IPS-18a (cell line): ENCODE results near the gene EPC2.

Experiments
- H3K27ac ChIP-seq: one replicate; pipeline ENCODE4 v1.5.1; 2013; ENCODE audit warnings: low read length
- H3K27me3 ChIP-seq: one replicate; pipeline ENCODE4 v1.6.1; 2013; ENCODE audit warnings: mild to moderate bottlenecking, low read length; ENCODE audit not compliant: control insufficient read depth, insufficient read depth
- H3K36me3 ChIP-seq: one replicate; pipeline ENCODE4 v1.6.1; 2013; ENCODE audit warnings: low read depth, low read length; ENCODE audit not compliant: control insufficient read depth
- H3K4me1 ChIP-seq: one replicate; pipeline ENCODE4 v1.6.1; 2013; ENCODE audit warnings: low read depth, low read length; ENCODE audit not compliant: control insufficient read depth
- H3K4me3 ChIP-seq: one replicate; pipeline ENCODE4 v1.5.1; 2013; ENCODE audit warnings: low read length
- H3K9ac ChIP-seq: one replicate; pipeline ENCODE4 v1.6.1; 2013; ENCODE audit warnings: mild to moderate bottlenecking, low read length, moderate library complexity
- H3K9me3 ChIP-seq: one replicate; pipeline ENCODE4 v1.6.1; 2013; ENCODE audit warnings: low read depth, low read length; ENCODE audit not compliant: control insufficient read depth

The EPC2 gene

DNA sequence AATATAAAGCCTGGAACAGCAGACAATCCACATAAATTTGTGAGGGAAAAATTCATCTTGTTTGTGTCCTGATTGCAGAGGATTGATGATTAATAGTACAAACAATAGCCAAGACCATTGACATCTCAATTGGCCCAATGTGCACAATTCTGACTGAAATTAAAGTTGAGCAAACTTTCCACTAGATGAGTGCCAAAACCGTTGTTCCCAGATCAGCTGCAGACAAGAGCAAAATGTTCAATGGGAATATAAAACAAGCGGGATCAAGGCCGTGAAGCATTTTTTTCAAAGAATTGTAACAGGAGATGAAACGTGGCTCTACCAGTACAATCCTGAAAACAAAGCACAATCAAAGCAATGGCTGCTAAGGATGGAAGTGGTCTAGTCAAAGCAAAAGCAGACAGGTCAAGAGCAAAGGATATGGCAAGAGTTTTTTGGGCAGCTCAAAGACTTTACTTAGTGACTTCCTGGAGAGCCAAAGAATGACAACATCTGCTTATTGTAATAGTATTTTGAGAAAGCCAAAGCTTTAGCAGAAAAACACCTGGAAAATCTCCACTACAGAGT lies 174.6 kb downstream of the EPC2 start:
- Histone ChIP-seq H3K27me3 (no peaks in the 10 kb centered on the region), H3K27ac (no peak overlapping the region), H3K4me1 (peaks cover 22% of the 10 kb centered on the region), H3K36me3 (no peaks in the 10 kb centered on the region), H3K4me3 (no peak overlapping the region), H3K9ac (no peak overlapping the region), H3K9me3 (no peaks in the 10 kb centered on the region)

DNA sequence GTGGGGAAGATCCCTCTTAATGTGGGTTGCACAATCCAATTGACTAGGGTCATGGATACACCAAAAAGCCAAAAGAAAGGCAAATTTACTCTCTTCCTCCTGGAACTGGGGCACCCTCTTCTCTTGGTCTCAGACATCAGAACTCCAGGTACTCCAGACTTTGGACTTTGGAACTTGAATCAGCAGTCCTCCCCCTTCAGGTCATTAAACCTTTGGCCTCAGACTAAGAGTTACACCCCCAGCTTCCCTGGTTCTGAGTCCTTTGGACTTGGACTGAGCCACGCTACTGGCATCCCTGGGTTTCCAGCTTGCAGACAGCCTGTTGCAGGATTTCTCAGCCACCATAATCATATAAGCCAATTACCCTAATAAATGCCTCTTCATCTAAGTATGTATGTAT lies 179.6 kb downstream of the EPC2 start:
- Histone ChIP-seq H3K36me3 (no peaks in the 10 kb centered on the region), H3K27ac (no peak overlapping the region), H3K27me3 (no peaks in the 10 kb centered on the region), H3K4me1 (no peaks in the 10 kb centered on the region), H3K9ac (no peak overlapping the region), H3K4me3 (no peak overlapping the region), H3K9me3 (no peaks in the 10 kb centered on the region)

DNA sequence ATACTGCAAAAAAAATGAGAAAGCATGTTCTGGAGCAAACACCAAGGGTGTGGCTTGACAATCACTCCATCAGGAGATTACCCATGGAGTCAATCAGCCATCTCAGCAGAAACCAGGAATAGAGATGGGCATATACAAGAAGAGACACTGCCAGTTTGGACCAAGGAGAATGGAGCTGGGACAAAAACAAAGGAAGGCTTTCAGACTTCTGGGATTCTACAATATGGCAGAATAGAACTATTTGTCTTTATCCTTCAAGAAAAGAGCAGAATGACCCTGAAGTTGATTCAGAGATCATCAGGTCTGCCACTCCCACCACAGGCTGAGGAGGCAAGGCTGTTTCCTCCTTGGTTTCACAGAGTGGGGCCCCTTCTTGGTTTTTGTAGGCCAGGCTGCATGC lies 182.2 kb downstream of the EPC2 start:
- H3K9ac ChIP-seq: no peak overlapping the region
- no peak overlapping the region for H3K27ac ChIP-seq
- no peaks in the 10 kb centered on the region for H3K4me1 ChIP-seq
- H3K9me3 ChIP-seq: no peaks in the 10 kb centered on the region
- no peak overlapping the region for H3K4me3 ChIP-seq
- H3K36me3 ChIP-seq: no peaks in the 10 kb centered on the region
- no peaks in the 10 kb centered on the region for H3K27me3 ChIP-seq

DNA sequence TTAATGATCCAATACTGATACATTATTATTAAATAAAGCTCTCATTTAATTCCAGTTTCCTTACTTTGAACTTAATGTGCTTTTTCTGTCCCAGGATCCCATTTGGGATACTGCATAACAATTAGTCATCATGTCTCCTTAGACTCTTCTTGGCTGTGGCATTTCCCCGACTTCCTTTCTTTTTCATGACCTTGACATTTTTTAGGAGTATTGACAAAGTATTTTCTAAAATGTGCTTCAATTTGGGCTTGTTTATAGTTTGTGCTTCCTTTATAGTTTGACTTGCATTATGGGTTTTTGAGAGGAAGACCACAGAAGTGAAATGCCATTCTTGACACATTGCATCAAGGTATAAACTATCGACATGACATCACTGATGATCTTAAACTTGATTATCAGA lies 184.4 kb downstream of the EPC2 start:
- Histone ChIP-seq H3K36me3 (no peaks in the 10 kb centered on the region), H3K4me3 (no peak overlapping the region), H3K27ac (no peak overlapping the region), H3K9me3 (no peaks in the 10 kb centered on the region), H3K27me3 (no peaks in the 10 kb centered on the region), H3K4me1 (no peaks in the 10 kb centered on the region), H3K9ac (no peak overlapping the region)

GRCh38 chr2:148829618-148830017 lies 185.1 kb downstream of the EPC2 start:
- no peak overlapping the region for H3K27ac ChIP-seq
- H3K4me3 ChIP-seq: no peak overlapping the region
- H3K9me3 ChIP-seq: no peaks in the 10 kb centered on the region
- H3K36me3 ChIP-seq: no peaks in the 10 kb centered on the region
- no peaks in the 10 kb centered on the region for H3K4me1 ChIP-seq
- no peaks in the 10 kb centered on the region for H3K27me3 ChIP-seq
- no peak overlapping the region for H3K9ac ChIP-seq

DNA sequence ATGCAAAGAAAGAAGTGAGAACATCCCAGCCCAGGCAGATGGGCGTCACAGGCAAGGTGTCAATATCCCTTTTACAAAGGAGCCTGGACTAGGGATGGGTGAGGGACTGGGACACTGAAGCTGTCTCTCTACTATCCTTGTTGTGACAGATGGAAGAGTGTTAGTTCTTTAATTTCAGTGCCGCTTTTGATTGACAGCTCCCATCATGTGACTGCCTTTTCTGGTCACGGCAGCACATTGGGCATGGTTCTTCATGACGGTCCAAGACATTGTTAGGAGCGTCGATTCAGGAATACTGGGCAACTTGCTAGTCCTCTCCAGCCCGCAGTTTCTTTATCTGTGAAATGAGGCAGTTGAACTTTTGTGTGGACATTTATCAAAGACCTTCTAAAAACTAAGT lies 188.1 kb downstream of the EPC2 start:
- Histone ChIP-seq H3K36me3 (no peaks in the 10 kb centered on the region), H3K27ac (no peak overlapping the region), H3K27me3 (no peaks in the 10 kb centered on the region)

More for the DNA sequence above, 188.1 kb downstream of the EPC2 start:
- H3K4me3 ChIP-seq: no peak overlapping the region
- H3K9me3 ChIP-seq: no peaks in the 10 kb centered on the region
- no peaks in the 10 kb centered on the region for H3K4me1 ChIP-seq
- H3K9ac ChIP-seq: no peak overlapping the region
